ENCODE measurements around the gene GRIN2A. TPM values are rescaled to one million over a fixed set of nuclear protein-coding genes. Genes with fewer than 3 reads are reported as not detected.

The GRIN2A gene
- total RNA-seq, 4 donors from 2014 or later, result 0.32 to 3.6 (median 2.0) TPM

DNA sequence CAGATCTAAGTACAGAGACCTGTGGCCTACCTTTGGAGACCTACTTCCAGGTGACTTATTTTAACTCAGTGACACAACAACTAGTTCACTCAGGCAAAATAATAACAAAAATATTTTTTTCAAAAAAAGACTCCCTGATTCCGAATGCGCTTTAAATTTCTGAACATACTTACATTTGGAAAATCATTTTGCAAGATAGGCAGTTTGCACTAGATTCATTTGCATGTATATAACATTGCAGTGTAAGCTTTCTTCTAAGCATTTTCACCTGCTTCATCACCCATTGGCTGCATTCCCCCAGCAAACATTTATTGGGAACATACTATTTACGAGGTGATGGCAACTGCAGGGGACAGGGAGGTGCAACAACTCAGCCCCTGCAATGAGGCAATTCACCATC is 166.8 kb downstream of the GRIN2A start:
- H3K4me1 ChIP-seq, result no peaks in the 10 kb centered on the region
- H3K36me3 ChIP-seq, result no peaks in the 10 kb centered on the region
- DNase-seq (ENCODE audit: extremely low spot score), result no peak
- H3K9me3 ChIP-seq, result no peaks in the 10 kb centered on the region
- no peak for TF ChIP-seq POLR2A (IDR thresholded peaks at IDR 0.05; ENCODE audit: low read depth)
- TF ChIP-seq, protein P1, sequence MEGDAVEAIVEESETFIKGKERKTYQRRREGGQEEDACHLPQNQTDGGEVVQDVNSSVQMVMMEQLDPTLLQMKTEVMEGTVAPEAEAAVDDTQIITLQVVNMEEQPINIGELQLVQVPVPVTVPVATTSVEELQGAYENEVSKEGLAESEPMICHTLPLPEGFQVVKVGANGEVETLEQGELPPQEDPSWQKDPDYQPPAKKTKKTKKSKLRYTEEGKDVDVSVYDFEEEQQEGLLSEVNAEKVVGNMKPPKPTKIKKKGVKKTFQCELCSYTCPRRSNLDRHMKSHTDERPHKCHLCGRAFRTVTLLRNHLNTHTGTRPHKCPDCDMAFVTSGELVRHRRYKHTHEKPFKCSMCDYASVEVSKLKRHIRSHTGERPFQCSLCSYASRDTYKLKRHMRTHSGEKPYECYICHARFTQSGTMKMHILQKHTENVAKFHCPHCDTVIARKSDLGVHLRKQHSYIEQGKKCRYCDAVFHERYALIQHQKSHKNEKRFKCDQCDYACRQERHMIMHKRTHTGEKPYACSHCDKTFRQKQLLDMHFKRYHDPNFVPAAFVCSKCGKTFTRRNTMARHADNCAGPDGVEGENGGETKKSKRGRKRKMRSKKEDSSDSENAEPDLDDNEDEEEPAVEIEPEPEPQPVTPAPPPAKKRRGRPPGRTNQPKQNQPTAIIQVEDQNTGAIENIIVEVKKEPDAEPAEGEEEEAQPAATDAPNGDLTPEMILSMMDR (IDR thresholded peaks at IDR 0.05), result no peak
- no peak for TF ChIP-seq POLR2AphosphoS5 (IDR thresholded peaks at IDR 0.05)
- TF ChIP-seq EP300 (IDR thresholded peaks at IDR 0.05), result no peak
- H3K4me3 ChIP-seq, result no peak overlapping the region
- WGBS, result 85% methylated on average over 3 of the region's 3 CpGs
- H3K27ac ChIP-seq (replicated peaks in 1 of 4), result no peak overlapping the region
- H3K27me3 ChIP-seq, result no peaks in the 10 kb centered on the region
- intact Hi-C loops (cut with DNase I), result loop anchor here (10.0 kb wide), 1 partner anchor 71 kb away; no protein-coding TSS in a partner anchor

DNA sequence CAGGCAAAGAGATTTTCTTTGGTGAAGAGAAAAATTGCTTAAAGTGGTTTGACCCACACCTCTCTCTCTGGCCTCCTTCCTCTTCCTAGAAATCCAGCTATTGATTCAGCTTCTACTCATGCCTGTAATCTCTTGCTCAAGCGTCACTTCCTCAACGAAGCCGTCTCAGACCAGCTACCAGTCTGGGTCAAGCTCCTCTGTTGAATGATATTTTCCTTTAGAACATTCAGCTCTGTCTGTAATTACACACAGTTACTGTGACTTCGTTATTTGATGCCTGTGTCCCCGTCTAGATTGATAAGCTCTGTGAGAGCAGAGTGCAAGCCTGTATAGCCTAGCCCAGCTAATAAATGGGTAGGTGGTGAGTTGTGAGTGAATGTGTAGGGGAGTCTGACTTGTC is 168.5 kb downstream of the GRIN2A start:
- no peak for DNase-seq (ENCODE audit: extremely low spot score)
- WGBS, result 62% methylated on average over 5 of the region's 5 CpGs
- intact Hi-C loops (cut with DNase I), result loop anchor here (10.0 kb wide), 1 partner anchor 69 kb away; no protein-coding TSS in a partner anchor
- Histone ChIP-seq H3K4me3 (no peak overlapping the region), H3K27ac (replicated peaks in 1 of 4) (no peak overlapping the region), H3K27me3 (no peaks in the 10 kb centered on the region), H3K4me1 (no peaks in the 10 kb centered on the region), H3K36me3 (no peaks in the 10 kb centered on the region), H3K9me3 (no peaks in the 10 kb centered on the region)
- TF ChIP-seq, protein P1 (IDR thresholded peaks at IDR 0.05), result no peak
- TF ChIP-seq EP300 (IDR thresholded peaks at IDR 0.05), result no peak
- TF ChIP-seq POLR2A (IDR thresholded peaks at IDR 0.05; ENCODE audit: low read depth), result no peak
- no peak for TF ChIP-seq POLR2AphosphoS5 (IDR thresholded peaks at IDR 0.05)

DNA sequence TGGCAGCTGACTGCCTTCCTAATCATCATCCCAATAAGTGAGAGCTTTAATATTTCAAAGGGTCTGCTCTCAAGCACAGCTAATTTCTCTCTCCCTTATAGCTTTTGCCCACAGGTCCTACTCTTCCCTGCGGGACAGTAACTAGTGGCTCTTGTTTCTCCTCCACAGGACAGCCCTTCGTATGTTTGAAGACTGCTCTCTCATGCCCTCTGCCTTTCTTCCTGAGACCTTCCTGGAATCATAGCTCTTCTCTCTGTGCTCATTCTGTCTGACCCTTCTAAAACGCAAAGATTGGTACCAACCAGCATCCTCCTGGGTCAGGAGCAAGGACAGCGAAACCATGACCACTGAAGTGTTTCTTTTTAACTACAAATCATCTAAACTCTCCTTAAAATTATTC is 168.9 kb downstream of the GRIN2A start:
- no peaks in the 10 kb centered on the region for H3K36me3 ChIP-seq
- no peak overlapping the region for H3K27ac ChIP-seq (replicated peaks in 1 of 4)
- no peaks in the 10 kb centered on the region for H3K27me3 ChIP-seq
- no peaks in the 10 kb centered on the region for H3K9me3 ChIP-seq
- H3K4me3 ChIP-seq, result no peak overlapping the region
- TF ChIP-seq POLR2AphosphoS5 (IDR thresholded peaks at IDR 0.05), result no peak
- TF ChIP-seq POLR2A (IDR thresholded peaks at IDR 0.05; ENCODE audit: low read depth), result no peak
- TF ChIP-seq EP300 (IDR thresholded peaks at IDR 0.05), result no peak
- TF ChIP-seq, protein P1 (IDR thresholded peaks at IDR 0.05), result no peak
- no peak for DNase-seq (ENCODE audit: extremely low spot score)
- intact Hi-C loops (cut with DNase I), result loop anchor here (10.0 kb wide), 1 partner anchor 69 kb away; no protein-coding TSS in a partner anchor
- 74% methylated on average over 4 of the region's 4 CpGs for WGBS
- no peaks in the 10 kb centered on the region for H3K4me1 ChIP-seq

GRCh38 chr16:10009684-10010083 is 172.5 kb downstream of the GRIN2A start:
- H3K27me3 ChIP-seq, result no peaks in the 10 kb centered on the region
- intact Hi-C loops (cut with DNase I), result loop anchor here (10.0 kb wide), 1 partner anchor 65 kb away; no protein-coding TSS in a partner anchor
- H3K9me3 ChIP-seq, result peaks cover 0 to 6% (median 0%) of the 10 kb centered on the region in 4 donors
- DNase-seq (ENCODE audit: extremely low spot score), result no peak
- no peaks in the 10 kb centered on the region for H3K4me1 ChIP-seq
- no peaks in the 10 kb centered on the region for H3K36me3 ChIP-seq
- WGBS, result 79% methylated on average over 6 of the region's 6 CpGs
- no peak overlapping the region for H3K27ac ChIP-seq (replicated peaks in 1 of 4)
- TF ChIP-seq POLR2AphosphoS5 (IDR thresholded peaks at IDR 0.05) (no peak), EP300 (IDR thresholded peaks at IDR 0.05) (no peak), POLR2A (IDR thresholded peaks at IDR 0.05; ENCODE audit: low read depth) (no peak)
- TF ChIP-seq, protein P1 (IDR thresholded peaks at IDR 0.05), result no peak
- no peak overlapping the region for H3K4me3 ChIP-seq

GRCh38 chr16:10003486-10003885 is 178.7 kb downstream of the GRIN2A start:
- TF ChIP-seq, protein P1 (IDR thresholded peaks at IDR 0.05), result no peak
- TF ChIP-seq POLR2A (IDR thresholded peaks at IDR 0.05; ENCODE audit: low read depth), result no peak
- TF ChIP-seq POLR2AphosphoS5 (IDR thresholded peaks at IDR 0.05), result no peak
- TF ChIP-seq EP300 (IDR thresholded peaks at IDR 0.05), result no peak
- H3K9me3 ChIP-seq, result peaks cover 0 to 6% (median 0%) of the 10 kb centered on the region in 4 donors
- H3K4me3 ChIP-seq, result no peak overlapping the region
- no peak overlapping the region for H3K27ac ChIP-seq (replicated peaks in 1 of 4)
- H3K4me1 ChIP-seq, result no peaks in the 10 kb centered on the region
- 56% methylated on average over 2 of the region's 2 CpGs for WGBS
- DNase-seq (ENCODE audit: extremely low spot score), result no peak
- H3K27me3 ChIP-seq, result no peaks in the 10 kb centered on the region
- H3K36me3 ChIP-seq, result no peaks in the 10 kb centered on the region
- intact Hi-C loops (cut with DNase I), result no loop called here
